ENCODE measurements around the gene TSG101. TPM values are rescaled to one million over a fixed set of nuclear protein-coding genes. Genes with fewer than 3 reads are reported as not detected.

The TSG101 gene
- total RNA-seq (2014; rRNA removed; shearing (Covaris generic)) = 53.0 and 72.3 TPM in 2 replicates

GRCh38 chr11:18526521-18527296, at the start of gene TSG101:
Gene TSG101 (minus strand): TSS chr11:18526942. CDS start chr11:18526816, 126 bp downstream.
- peak; percentile 91 for DNase-seq
- Histone ChIP-seq H3K27me3 (ENCODE audit: control insufficient read depth, insufficient read depth, low read length) (no peaks in the 10 kb centered on the region), H3K36me3 (replicated peaks; ENCODE audit: control insufficient read depth, insufficient read depth, low read length) (peaks cover 2% of the 10 kb centered on the region; the same call in 1 of the 2 replicates), H3K4me3 (ENCODE audit: insufficient read depth, low read depth, low read length) (peak within 1 kb of the TSS; percentile 92)

GRCh38 chr11:18575361-18575760, 48.6 kb upstream of the TSG101 start:
- Histone ChIP-seq H3K4me3 (ENCODE audit: insufficient read depth, low read depth, low read length) (no peak overlapping the region), H3K27me3 (ENCODE audit: control insufficient read depth, insufficient read depth, low read length) (no peaks in the 10 kb centered on the region), H3K36me3 (replicated peaks; ENCODE audit: control insufficient read depth, insufficient read depth, low read length) (peaks cover 1% of the 10 kb centered on the region)
- no peak for DNase-seq

- no peaks in the 10 kb centered on the region for H3K27me3 ChIP-seq (ENCODE audit: control insufficient read depth, insufficient read depth, low read length)
- DNase-seq = no peak
- H3K4me3 ChIP-seq (ENCODE audit: insufficient read depth, low read depth, low read length) = no peak overlapping the region
- H3K36me3 ChIP-seq (replicated peaks; ENCODE audit: control insufficient read depth, insufficient read depth, low read length) = no peaks in the 10 kb centered on the region; the same call in none of the 2 replicates
Measured at GRCh38 chr11:18567081-18567480, 40.3 kb upstream of the TSG101 start.

GRCh38 chr11:18566406-18566805, 39.7 kb upstream of the TSG101 start:
- no peak for DNase-seq
- Histone ChIP-seq H3K36me3 (replicated peaks; ENCODE audit: control insufficient read depth, insufficient read depth, low read length) (no peaks in the 10 kb centered on the region; the same call in none of the 2 replicates), H3K4me3 (ENCODE audit: insufficient read depth, low read depth, low read length) (no peak overlapping the region), H3K27me3 (ENCODE audit: control insufficient read depth, insufficient read depth, low read length) (no peaks in the 10 kb centered on the region)

GRCh38 chr11:18564149-18564548, 37.4 kb upstream of the TSG101 start:
- H3K4me3 ChIP-seq (ENCODE audit: insufficient read depth, low read depth, low read length) = no peak overlapping the region
- no peaks in the 10 kb centered on the region for H3K27me3 ChIP-seq (ENCODE audit: control insufficient read depth, insufficient read depth, low read length)
- no peaks in the 10 kb centered on the region for H3K36me3 ChIP-seq (replicated peaks; ENCODE audit: control insufficient read depth, insufficient read depth, low read length)
- DNase-seq = peak; percentile 14

GRCh38 chr11:18563090-18563730, 36.5 kb upstream of the TSG101 start:
- no peak for DNase-seq

GRCh38 chr11:18548001-18548400, 21.3 kb upstream of the TSG101 start:
- no peak overlapping the region for H3K4me3 ChIP-seq (ENCODE audit: insufficient read depth, low read depth, low read length)
- DNase-seq = no peak
- H3K27me3 ChIP-seq (ENCODE audit: control insufficient read depth, insufficient read depth, low read length) = no peaks in the 10 kb centered on the region
- H3K36me3 ChIP-seq (replicated peaks; ENCODE audit: control insufficient read depth, insufficient read depth, low read length) = no peaks in the 10 kb centered on the region; the same call in 1 of the 2 replicates

More at GRCh38 chr11:18563090-18563730, 36.5 kb upstream of the TSG101 start:
- Histone ChIP-seq H3K27me3 (ENCODE audit: control insufficient read depth, insufficient read depth, low read length) (no peaks in the 10 kb centered on the region), H3K36me3 (replicated peaks; ENCODE audit: control insufficient read depth, insufficient read depth, low read length) (no peaks in the 10 kb centered on the region), H3K4me3 (ENCODE audit: insufficient read depth, low read depth, low read length) (no peak overlapping the region)

GRCh38 chr11:18540207-18541009, 13.7 kb upstream of the TSG101 start:
- no peaks in the 10 kb centered on the region for H3K36me3 ChIP-seq (replicated peaks; ENCODE audit: control insufficient read depth, insufficient read depth, low read length)
- no peak overlapping the region for H3K4me3 ChIP-seq (ENCODE audit: insufficient read depth, low read depth, low read length)
- H3K27me3 ChIP-seq (ENCODE audit: control insufficient read depth, insufficient read depth, low read length) = no peaks in the 10 kb centered on the region
- peak; percentile 29 for DNase-seq

GRCh38 chr11:18536209-18536608, 9.5 kb upstream of the TSG101 start:
- Histone ChIP-seq H3K27me3 (ENCODE audit: control insufficient read depth, insufficient read depth, low read length) (no peaks in the 10 kb centered on the region), H3K36me3 (replicated peaks; ENCODE audit: control insufficient read depth, insufficient read depth, low read length) (no peaks in the 10 kb centered on the region), H3K4me3 (ENCODE audit: insufficient read depth, low read depth, low read length) (no peak overlapping the region)
- DNase-seq = no peak

- no peaks in the 10 kb centered on the region for H3K36me3 ChIP-seq (replicated peaks; ENCODE audit: control insufficient read depth, insufficient read depth, low read length)
- H3K27me3 ChIP-seq (ENCODE audit: control insufficient read depth, insufficient read depth, low read length) = no peaks in the 10 kb centered on the region
- no peak overlapping the region for H3K4me3 ChIP-seq (ENCODE audit: insufficient read depth, low read depth, low read length)
- no peak for DNase-seq
Measured at GRCh38 chr11:18534245-18534644, 7.5 kb upstream of the TSG101 start.

GRCh38 chr11:18533365-18533764, 6.6 kb upstream of the TSG101 start:
- H3K4me3 ChIP-seq (ENCODE audit: insufficient read depth, low read depth, low read length) = no peak overlapping the region
- DNase-seq = no peak
- H3K27me3 ChIP-seq (ENCODE audit: control insufficient read depth, insufficient read depth, low read length) = no peaks in the 10 kb centered on the region
- H3K36me3 ChIP-seq (replicated peaks; ENCODE audit: control insufficient read depth, insufficient read depth, low read length) = no peaks in the 10 kb centered on the region

GRCh38 chr11:18527512-18527911, 770 bp upstream of the TSG101 start:
- no peak for DNase-seq
- peaks cover 2% of the 10 kb centered on the region; the same call in 1 of the 2 replicates for H3K36me3 ChIP-seq (replicated peaks; ENCODE audit: control insufficient read depth, insufficient read depth, low read length)
- no peaks in the 10 kb centered on the region for H3K27me3 ChIP-seq (ENCODE audit: control insufficient read depth, insufficient read depth, low read length)
- peak overlapping the region; percentile 92 for H3K4me3 ChIP-seq (ENCODE audit: insufficient read depth, low read depth, low read length)

- H3K4me3 ChIP-seq (ENCODE audit: insufficient read depth, low read depth, low read length) = peak overlapping the region; percentile 92
- no peaks in the 10 kb centered on the region for H3K27me3 ChIP-seq (ENCODE audit: control insufficient read depth, insufficient read depth, low read length)
- peaks cover 2% of the 10 kb centered on the region; the same call in 1 of the 2 replicates for H3K36me3 ChIP-seq (replicated peaks; ENCODE audit: control insufficient read depth, insufficient read depth, low read length)
- no peak for DNase-seq
Measured at GRCh38 chr11:18526130-18526520, 617 bp downstream of the TSG101 start.

- no peaks in the 10 kb centered on the region for H3K27me3 ChIP-seq (ENCODE audit: control insufficient read depth, insufficient read depth, low read length)
- DNase-seq = no peak
- no peak overlapping the region for H3K4me3 ChIP-seq (ENCODE audit: insufficient read depth, low read depth, low read length)
- peaks cover 2% of the 10 kb centered on the region; the same call in 1 of the 2 replicates for H3K36me3 ChIP-seq (replicated peaks; ENCODE audit: control insufficient read depth, insufficient read depth, low read length)
Measured at GRCh38 chr11:18524248-18524647, 2.5 kb downstream of the TSG101 start.
